AG20443 (cell line): ENCODE measurements around the gene AAK1.
"Not testable (repeated sequence)": the region's sequence is repeated elsewhere in the genome, so short reads cannot be mapped to it uniquely, and the experiment has no call there.

Source experiments
- DNase-seq: peaks from one replicate; pipeline ENCODE4 v3.0.0; 2012; ENCODE audit warnings: low spot score, mixed read lengths

AAK1 gene

GRCh38 chr2:69597843-69598610 is 45.5 kb downstream of the AAK1 start:
- DNase-seq, result no peak

GRCh38 chr2:69597105-69597504 is 46.4 kb downstream of the AAK1 start:
- DNase-seq, result no peak

GRCh38 chr2:69594341-69594740 is 49.2 kb downstream of the AAK1 start:
- DNase-seq, result peak; percentile 49

- DNase-seq, result no peak
Observed at GRCh38 chr2:69592511-69592910, 51.0 kb downstream of the AAK1 start.

GRCh38 chr2:69589973-69590652 is 53.4 kb downstream of the AAK1 start:
- DNase-seq, result no peak

GRCh38 chr2:69588945-69589344 is 54.6 kb downstream of the AAK1 start:
- no peak for DNase-seq

GRCh38 chr2:69588403-69588802 is 55.1 kb downstream of the AAK1 start:
- DNase-seq, result no peak

GRCh38 chr2:69585855-69586555 is 57.5 kb downstream of the AAK1 start:
- no peak for DNase-seq

- DNase-seq, result no peak
Observed at GRCh38 chr2:69584127-69584889, 59.2 kb downstream of the AAK1 start.

GRCh38 chr2:69583321-69583833 is 60.2 kb downstream of the AAK1 start:
- DNase-seq, result no peak

- DNase-seq, result no peak
Observed at GRCh38 chr2:69582582-69583176, 60.9 kb downstream of the AAK1 start.

GRCh38 chr2:69581774-69582581 is 61.6 kb downstream of the AAK1 start:
- no peak for DNase-seq

- DNase-seq, result no peak
Observed at GRCh38 chr2:69580486-69580885, 63.1 kb downstream of the AAK1 start.

GRCh38 chr2:69579536-69579935 is 64.0 kb downstream of the AAK1 start:
- no peak for DNase-seq

- no peak for DNase-seq
Observed at GRCh38 chr2:69578198-69578540, 65.4 kb downstream of the AAK1 start.

GRCh38 chr2:69577467-69578197 is 65.9 kb downstream of the AAK1 start:
- no peak for DNase-seq

- DNase-seq, result peak; percentile 34
Observed at GRCh38 chr2:69576880-69577279, 66.7 kb downstream of the AAK1 start.

- no peak for DNase-seq
Observed at GRCh38 chr2:69575926-69576325, 67.6 kb downstream of the AAK1 start.

GRCh38 chr2:69575371-69575770 is 68.2 kb downstream of the AAK1 start:
- not testable (repeated sequence) for DNase-seq

GRCh38 chr2:69572641-69573040 is 70.9 kb downstream of the AAK1 start:
- peak; percentile 65 for DNase-seq
